ENCODE results near the gene WWOX.

Gene WWOX

DNA sequence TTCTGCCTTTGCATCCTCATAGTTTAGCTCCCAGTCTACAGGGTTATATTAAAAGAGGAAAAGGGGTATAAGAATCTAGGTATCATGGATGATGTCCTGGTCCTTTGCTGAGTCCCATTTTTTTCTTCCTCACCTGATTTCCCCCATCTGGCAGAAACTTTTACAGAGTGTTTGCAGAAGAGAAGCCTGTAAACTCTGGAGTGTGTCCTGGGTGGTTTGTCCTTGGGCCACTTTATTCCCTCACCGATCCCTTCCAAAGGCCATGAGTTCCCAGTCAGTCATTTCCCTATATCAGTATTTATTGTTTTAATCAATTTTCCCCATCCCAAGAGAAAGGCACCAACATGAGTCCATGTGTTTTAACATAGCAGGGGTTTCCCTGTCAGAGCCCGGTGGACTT, 638.2 kb downstream of the WWOX start:
- DNase-seq (ENCODE audit: low spot score), result no peak

- no peak for DNase-seq (ENCODE audit: low spot score)
Observed at GRCh38 chr16:78738557-78738956, 639.1 kb downstream of the WWOX start.

DNA sequence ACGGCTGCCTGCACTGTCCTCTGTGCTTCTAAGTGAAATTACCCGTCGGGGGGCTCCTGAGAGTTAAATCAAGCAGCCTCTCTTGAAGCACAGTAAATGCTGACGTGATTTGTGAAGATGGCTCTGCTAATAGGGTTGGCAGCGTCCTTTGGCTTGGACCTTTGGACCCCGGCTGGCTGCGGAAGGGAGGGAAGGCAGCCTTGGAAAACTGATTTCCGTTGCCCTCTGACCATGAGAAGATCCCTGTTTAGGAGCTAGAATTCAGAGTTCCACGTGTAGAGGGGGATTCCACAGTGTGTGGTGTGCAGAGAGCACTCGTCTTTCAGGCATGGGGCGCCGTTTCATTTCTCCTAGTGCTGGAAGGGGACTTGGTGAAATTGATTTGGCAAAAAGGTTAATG, 640.8 kb downstream of the WWOX start:
- no peak for DNase-seq (ENCODE audit: low spot score)

DNA sequence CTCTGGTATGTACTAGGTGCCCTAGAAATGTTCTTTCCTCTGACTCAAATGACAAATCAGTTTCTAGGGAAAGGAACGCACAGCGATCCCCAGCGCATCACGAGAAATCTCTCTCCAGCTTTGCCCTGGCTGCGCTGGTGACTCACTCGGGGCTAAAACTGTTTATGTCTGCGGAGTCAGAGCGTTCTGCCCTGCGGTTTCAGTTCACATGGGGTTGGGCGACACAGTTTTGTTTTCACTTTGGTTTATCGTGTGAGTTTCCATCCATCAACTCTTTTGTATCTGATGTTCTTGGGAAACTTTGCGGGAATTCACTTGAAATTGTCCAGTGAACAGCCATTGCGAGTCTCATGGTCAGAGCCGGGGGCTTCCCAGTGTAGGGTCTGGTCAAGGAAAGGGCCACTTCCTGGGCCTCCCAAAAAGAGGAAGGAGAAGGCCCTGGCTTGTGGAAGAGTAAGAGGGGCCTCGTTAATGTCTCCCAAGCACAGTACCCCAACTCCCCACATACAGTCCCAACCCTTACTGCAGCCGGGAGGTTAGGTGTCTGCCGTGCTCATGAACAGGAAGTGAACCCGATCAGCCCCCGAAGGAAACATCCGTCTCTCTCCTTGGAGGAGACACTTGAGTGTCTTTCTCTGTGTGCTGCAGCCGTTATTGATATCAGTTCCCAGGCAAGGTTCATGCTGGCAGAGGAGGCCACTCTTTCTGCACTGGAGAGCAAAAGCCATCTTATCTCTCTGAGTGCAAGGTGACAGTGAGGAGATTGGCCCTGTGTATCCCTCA, 643.2 kb downstream of the WWOX start:
- peak; percentile 16 for DNase-seq (ENCODE audit: low spot score)

GRCh38 chr16:78743556-78743955, 644.1 kb downstream of the WWOX start:
- DNase-seq (ENCODE audit: low spot score), result no peak

- no peak for DNase-seq (ENCODE audit: low spot score)
Observed at GRCh38 chr16:78744099-78744498, 644.6 kb downstream of the WWOX start.

DNA sequence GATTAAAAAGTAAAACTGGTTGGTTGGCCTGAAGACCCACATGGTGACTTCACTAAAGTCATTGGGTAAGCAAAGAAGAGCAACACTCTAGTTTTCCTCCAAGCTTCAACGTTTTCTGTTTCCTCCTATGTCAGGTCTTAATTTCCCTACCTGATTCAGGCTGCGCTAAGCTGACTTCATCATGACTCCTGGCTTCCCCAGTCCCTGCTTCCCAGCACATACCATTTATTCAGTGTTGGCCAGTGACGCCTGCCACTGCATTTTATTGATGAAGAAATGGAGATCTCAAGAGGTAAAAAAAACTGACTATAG, 645.3 kb downstream of the WWOX start:
- no peak for DNase-seq (ENCODE audit: low spot score)

DNA sequence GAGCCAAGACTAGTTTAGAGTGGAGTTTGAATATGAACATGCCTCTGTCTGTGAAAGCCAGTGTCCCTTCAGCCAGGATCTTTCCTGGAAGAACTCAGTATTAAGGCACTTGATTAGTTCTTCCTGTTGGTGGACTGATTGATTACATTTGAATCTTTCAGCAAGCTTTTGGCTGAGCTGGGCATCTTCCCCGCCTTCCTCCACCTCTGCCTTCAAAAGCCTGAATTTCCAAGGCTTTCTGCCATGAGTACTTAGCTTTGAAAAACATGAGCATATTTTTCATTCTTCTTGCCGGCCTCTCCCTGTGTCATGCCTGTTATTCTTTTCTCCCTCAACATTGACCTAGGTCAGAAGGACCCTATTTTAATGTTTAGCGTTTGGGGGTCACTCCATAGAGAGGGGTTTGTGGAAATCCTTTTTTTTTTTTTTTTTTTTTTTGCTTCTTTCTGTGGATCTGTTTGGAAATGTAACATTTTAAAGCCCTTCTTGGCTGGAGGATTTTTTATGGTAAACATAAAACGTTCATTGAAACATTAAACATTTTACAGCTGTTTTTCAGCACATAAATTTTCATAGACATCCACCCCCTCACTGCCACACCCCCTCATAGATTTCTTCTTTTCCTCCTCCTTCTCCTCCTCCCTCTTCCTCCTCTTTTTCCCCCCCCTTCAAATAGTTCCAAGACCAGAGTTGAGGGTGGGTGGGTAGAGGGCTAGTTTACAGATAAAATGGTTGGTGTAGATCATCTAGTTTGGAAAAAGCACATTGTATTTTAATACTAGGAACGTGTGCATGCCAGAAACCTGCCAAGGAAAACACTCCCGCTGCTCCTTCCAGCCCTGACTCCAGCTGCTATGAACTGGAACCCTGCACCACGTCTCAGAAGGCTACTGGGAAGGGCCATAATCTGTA, 645.9 kb downstream of the WWOX start:
- no peak for DNase-seq (ENCODE audit: low spot score)

DNA sequence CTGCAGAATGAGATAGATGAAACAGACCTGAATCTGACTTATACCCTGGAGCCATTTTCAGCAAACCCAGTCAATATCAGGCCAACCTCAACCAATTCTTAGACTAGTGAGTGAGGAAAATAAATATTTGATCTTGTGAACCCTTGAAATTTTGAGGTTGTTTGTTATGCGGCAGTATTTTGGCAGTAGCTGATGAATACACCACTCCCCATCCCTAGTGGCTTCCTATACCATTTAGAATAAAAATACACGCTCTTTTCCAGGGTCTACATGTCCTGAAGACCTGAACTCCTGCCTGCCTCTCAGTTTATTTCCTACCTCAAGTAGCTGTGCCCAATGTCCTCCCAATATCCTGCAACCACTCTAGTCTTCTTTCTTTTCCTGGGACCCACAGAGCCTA, 647.3 kb downstream of the WWOX start:
- DNase-seq (ENCODE audit: low spot score), result no peak

DNA sequence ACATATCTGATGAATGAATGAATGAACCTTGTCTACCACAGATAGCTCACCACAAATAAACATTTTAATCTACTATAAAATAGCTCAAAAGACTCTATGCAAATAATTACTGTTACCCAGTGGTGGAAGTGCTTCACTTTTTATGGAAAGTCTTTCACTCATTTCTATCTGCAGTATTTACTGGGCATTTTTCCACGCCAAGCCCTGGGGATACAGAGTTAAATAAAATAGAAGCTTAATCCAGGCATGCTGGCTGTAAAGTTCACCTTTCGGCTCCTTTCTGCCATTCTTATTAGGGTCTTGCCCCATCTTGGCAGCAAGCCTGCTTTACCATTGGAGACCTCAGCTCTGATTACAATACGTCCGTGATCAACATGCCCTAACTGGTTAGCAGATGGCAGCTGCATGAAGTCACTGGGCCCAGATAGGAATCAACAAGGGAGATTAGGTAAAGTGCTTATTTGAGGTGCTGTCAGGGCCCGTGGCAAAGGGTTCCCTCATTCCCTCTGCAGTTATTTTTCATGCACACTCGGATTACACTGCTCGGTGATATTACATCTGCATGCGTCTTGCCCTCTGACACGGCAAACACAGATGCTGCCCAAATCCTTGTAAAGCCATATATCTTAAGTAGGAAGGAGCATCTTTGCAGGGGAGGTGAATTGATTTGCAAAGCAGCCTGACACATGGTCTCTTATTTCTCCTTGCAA, 648.9 kb downstream of the WWOX start:
- no peak for DNase-seq (ENCODE audit: low spot score)

- no peak for DNase-seq (ENCODE audit: low spot score)
Observed at GRCh38 chr16:78749745-78750268, 650.4 kb downstream of the WWOX start.

DNA sequence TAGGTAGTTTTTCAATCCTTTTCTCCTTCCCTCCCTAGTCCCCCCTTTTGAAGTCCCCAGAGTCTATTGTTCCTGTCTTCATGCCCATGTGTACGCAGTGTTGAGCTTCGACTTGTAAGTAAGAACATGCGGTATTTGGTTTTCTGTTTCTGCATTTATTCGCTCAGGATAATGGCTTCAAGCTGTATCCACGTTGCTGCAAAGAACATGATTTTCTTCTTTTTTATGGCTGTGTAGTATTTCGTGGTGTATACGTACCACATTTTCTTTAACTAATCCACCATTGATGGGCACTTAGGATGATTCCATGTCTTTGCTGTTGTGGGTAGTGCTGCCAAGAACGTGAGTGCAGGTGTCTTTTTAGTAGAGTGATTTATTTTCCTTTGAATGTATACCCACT, 651.2 kb downstream of the WWOX start:
- DNase-seq (ENCODE audit: low spot score), result no peak

DNA sequence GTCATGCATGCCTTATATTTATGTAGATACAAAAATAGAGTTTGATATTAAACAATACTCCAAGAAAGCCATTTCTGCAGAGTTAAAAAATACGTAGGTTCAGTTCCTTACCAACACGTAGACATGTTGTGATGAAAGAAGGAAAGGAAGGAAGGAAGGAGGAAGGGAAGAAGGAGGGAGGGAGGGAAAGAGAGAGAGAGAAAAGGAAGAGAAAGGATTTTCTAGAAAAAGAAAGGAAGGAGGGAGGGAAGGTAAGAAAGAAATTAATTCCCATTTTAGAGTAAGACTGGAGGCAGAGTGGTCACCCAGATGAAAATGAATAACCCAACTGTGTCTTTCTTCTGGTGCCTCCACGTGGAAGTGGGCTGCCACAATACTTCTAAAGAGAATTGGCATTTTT, 652.1 kb downstream of the WWOX start:
- DNase-seq (ENCODE audit: low spot score), result no peak

GRCh38 chr16:78754713-78755112, 655.3 kb downstream of the WWOX start:
- no peak for DNase-seq (ENCODE audit: low spot score)

DNA sequence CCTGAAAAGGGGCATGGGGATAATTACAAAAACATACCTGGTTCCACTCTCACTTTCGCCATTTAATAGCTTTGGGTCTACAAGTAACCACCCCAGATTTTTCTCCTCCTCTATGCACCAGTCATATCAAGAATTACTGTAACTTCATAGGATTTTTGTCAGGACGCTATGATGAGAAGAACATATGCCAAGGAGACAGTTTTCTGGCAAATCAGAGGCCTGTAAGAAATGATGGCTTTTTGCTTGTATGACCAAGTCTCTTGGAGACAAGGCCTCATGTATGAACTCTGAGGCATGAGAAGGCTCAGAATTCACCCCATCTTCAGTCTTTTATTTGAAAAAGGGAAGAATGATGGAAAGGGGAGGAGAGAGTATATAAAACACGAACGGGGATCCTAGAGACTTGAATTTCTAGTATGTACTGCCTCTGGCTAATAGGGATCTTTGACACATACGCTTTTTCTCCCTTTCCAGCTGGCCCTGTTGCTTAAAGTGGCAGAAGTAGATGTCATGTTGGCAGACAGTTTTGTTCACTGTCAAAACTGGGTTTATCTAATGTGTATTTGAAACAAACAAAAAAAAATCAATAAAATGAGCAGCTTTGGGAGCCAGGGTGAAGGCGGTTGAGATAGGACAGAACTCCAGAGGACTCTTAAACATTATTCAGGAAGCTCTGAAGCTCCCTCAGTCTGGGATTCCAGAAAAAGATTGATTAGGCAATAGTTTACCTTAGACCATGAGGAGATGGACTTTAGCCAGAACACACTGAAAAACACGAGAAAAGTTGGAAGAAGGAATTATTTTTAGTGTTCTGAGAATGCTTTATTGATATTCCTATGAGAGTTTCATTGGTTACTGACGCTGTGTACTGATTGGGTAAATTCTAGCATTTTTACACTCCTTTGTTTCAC, 656.6 kb downstream of the WWOX start:
- DNase-seq (ENCODE audit: low spot score), result no peak

DNA sequence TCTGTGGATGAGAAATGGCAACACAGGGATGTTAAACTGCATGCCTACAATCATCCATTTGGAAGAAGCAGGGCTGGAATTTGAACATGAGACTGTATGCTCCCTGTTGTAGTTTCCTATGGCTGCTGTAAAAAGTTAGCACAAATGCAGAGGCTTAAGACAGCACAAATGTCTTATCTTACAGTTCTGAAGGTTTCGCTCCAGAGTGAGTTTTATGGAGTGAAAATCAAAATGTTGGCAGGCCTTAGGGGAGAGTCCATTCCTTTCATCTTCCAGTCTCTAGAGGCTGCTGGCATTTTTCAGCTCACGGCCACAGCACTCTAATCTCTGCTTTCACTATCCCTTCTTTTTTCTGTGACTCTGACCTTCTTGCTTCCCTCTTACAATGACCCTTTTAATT, 660.1 kb downstream of the WWOX start:
- DNase-seq (ENCODE audit: low spot score), result no peak

GRCh38 chr16:78760611-78761010, 661.2 kb downstream of the WWOX start:
- no peak for DNase-seq (ENCODE audit: low spot score)

DNA sequence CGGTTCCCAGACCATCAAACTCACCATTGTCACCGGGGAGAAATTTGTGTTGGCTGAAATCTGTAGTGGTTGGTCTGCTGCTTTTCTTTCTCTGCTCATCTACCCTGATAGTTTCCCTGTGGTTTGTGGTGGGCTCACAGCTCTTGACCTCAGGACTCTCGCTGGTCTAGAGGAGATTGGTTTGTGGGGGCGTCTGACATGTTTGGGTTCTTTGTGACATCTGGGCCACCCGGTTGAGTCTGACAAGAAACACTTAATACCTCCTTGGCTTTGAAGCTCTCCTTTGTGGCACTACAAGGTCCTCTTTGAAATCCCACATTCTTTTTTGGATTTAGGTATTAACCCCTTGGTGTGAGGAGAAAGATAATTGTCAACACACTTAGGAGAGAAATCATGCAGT, 662.0 kb downstream of the WWOX start:
- no peak for DNase-seq (ENCODE audit: low spot score)

DNA sequence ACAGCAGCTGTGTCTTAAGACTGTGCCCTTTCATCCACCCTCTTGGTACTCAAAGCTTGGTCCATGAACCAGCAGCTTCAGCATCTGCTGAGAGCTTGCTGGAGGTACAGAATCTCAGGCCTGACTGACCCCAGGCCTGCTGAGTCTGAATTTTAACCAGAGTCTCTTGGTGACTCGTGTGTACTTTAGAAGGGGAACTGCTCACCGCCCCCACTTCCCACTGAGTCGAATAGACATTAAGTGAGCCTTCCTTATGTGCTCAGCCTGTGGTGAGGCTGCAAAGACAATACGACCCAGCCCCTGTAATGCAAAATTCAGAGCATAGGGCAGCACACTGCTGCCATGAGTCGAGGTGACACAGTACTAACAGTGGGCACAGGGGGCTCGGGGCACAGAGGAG, 662.8 kb downstream of the WWOX start:
- DNase-seq (ENCODE audit: low spot score), result no peak

GRCh38 chr16:78763821-78764440, 664.5 kb downstream of the WWOX start:
- no peak for DNase-seq (ENCODE audit: low spot score)

- no peak for DNase-seq (ENCODE audit: low spot score)
Observed at GRCh38 chr16:78764478-78764877, 665.0 kb downstream of the WWOX start.

All from hematopoietic multipotent progenitor cell treated with erythropoietin and hydrocortisone succinate and interleukin-3 and kit ligand, for 15 days (in vitro differentiated cells).